H1 (cell line): ENCODE data around the gene ME1. TPM values are rescaled to one million over a fixed set of nuclear protein-coding genes. Genes with fewer than 3 reads are reported as not detected.
"Not testable (repeated sequence)": the region's sequence is repeated elsewhere in the genome, so short reads cannot be mapped to it uniquely, and the experiment has no call there.

Experiments
- CTCF ChIA-PET: fragments of 300-600 bp; sonication (Branson Sonifier 250); formaldehyde crosslinking; loops from one replicate; lab custom pipeline; 2021; ENCODE audit not compliant: partially characterized antibody; lab: Charles Lee
- POLR2A ChIA-PET: fragments of 300-600 bp; sonication (Branson Sonifier 250); formaldehyde crosslinking; loops from one replicate; lab custom pipeline; 2021; ENCODE audit warnings: inconsistent platforms; ENCODE audit not compliant: partially characterized antibody; lab: Charles Lee
- DNase-seq, 2 experiments: peaks; one replicate each; pipeline versions ENCODE4 v3.0.0 to v3.0.0-alpha.2; 2010 to 2022; ENCODE audit warnings: low spot score in 2 of 2, low read depth in 1 of 2, mixed read lengths in 1 of 2
- FAIRE-seq: peaks from 2 replicates; lab custom pipeline; 2011; peaks lifted over from hg19 to GRCh38; lab: Jason Lieb, UNC
- H2AFZ ChIP-seq: 2 replicates; pipeline ENCODE4 v1.8.1; 2012; ENCODE audit warnings: low read length, inconsistent platforms
- H2AK5ac ChIP-seq: 2 replicates; pipeline ENCODE4 v1.6.1; 2013; ENCODE audit warnings: low read depth, low read length
- H2BK120ac ChIP-seq: replicated peaks from 2 replicates; pipeline ENCODE3; 2013; ENCODE audit warnings: low read depth, low read length, inconsistent platforms
- H2BK12ac ChIP-seq: 2 replicates; pipeline ENCODE4 v1.6.1; 2013; ENCODE audit warnings: low read depth, low read length
- H2BK15ac ChIP-seq: 2 replicates; pipeline ENCODE4 v1.6.1; 2013; ENCODE audit warnings: low read length
- H2BK20ac ChIP-seq: 2 replicates; pipeline ENCODE4 v1.6.1; 2013; ENCODE audit warnings: low read length
- H2BK5ac ChIP-seq: 2 replicates; pipeline ENCODE4 v1.6.1; 2013; ENCODE audit warnings: low read depth, low read length
- H3K14ac ChIP-seq: 2 replicates; pipeline ENCODE4 v1.6.1; 2013; ENCODE audit warnings: inconsistent platforms; ENCODE audit not compliant: insufficient read length
- H3K18ac ChIP-seq: 2 replicates; pipeline ENCODE4 v1.6.1; 2013; ENCODE audit warnings: low read length; ENCODE audit errors: extremely low read depth
- H3K23ac ChIP-seq: 2 replicates; pipeline ENCODE4 v1.6.1; 2013; ENCODE audit warnings: inconsistent platforms; ENCODE audit not compliant: insufficient read length
- H3K23me2 ChIP-seq: 2 replicates; pipeline ENCODE4 v1.6.1; 2013; ENCODE audit warnings: low read depth, low read length
- H3K27ac ChIP-seq: 2 replicates; pipeline ENCODE4 v1.6.1; 2011; ENCODE audit warnings: low read depth, low read length, inconsistent platforms
- H3K27me3 ChIP-seq, 4 experiments: replicated peaks in 1 of 4; 1 replicate in 1 of 4; 2 replicates in 3 of 4; pipeline versions ENCODE4 v1.6.1 to v1.8.1; 2011 to 2013; ENCODE audit warnings: low read length in 3 of 4, mild to moderate bottlenecking in 3 of 4, inconsistent platforms in 2 of 4, mixed read lengths in 2 of 4, moderate library complexity in 1 of 4; ENCODE audit not compliant: control insufficient read depth in 3 of 4, insufficient read depth in 3 of 4; ENCODE audit errors: extremely low read depth in 1 of 4
- H3K36me3 ChIP-seq, 4 experiments: 2 replicates each; pipeline versions ENCODE4 v1.6.1 to v1.8.1; 2011 to 2013; ENCODE audit warnings: mild to moderate bottlenecking in 4 of 4, low read length in 3 of 4, moderate library complexity in 2 of 4, control low read depth in 1 of 4, inconsistent platforms in 1 of 4; ENCODE audit not compliant: insufficient read depth in 4 of 4, control insufficient read depth in 2 of 4
- H3K4ac ChIP-seq: replicated peaks from 2 replicates; pipeline ENCODE3; 2013; ENCODE audit warnings: low read length, low read depth, mixed read lengths, inconsistent platforms; ENCODE audit not compliant: insufficient read length
- H3K4me1 ChIP-seq, 4 experiments: replicated peaks in 1 of 4; 1 replicate in 1 of 4; 2 replicates in 3 of 4; pipeline versions ENCODE4 v1.6.1 to v1.8.1; 2011 to 2013; ENCODE audit warnings: low read length in 3 of 4, inconsistent platforms in 2 of 4, mixed read lengths in 1 of 4; ENCODE audit not compliant: insufficient read depth in 4 of 4, control insufficient read depth in 3 of 4
- H3K4me2 ChIP-seq, 2 experiments: 2 replicates each; pipeline versions ENCODE4 v1.6.1 to v1.8.1; 2011 to 2013; ENCODE audit warnings: low read depth in 2 of 2, low read length in 2 of 2, control low read depth in 1 of 2, inconsistent platforms in 1 of 2, mild to moderate bottlenecking in 1 of 2; ENCODE audit not compliant: insufficient read depth in 1 of 2
- H3K4me3 ChIP-seq, 4 experiments: fragments of 200-600, 300-600 bp in 1 of 4; sonication (generic), shearing (Covaris generic), sonication (Bioruptor Twin) in 1 of 4; 2 replicates each; pipeline versions ENCODE4 v1.5.1 to v1.8.1; 2011 to 2016; ENCODE audit warnings: low read length in 4 of 4, low read depth in 3 of 4, control low read depth in 2 of 4, inconsistent platforms in 2 of 4, mild to moderate bottlenecking in 2 of 4, mixed read lengths in 1 of 4, moderate library complexity in 1 of 4; ENCODE audit not compliant: insufficient read depth in 2 of 4; ENCODE audit errors: extremely low read depth in 1 of 4
- H3K56ac ChIP-seq: replicated peaks from 2 replicates; pipeline ENCODE3; 2013; ENCODE audit warnings: low read depth, mild to moderate bottlenecking, mixed read lengths, low read length, inconsistent platforms; ENCODE audit not compliant: insufficient read length
- H3K79me1 ChIP-seq: 2 replicates; pipeline ENCODE4 v1.6.1; 2013; ENCODE audit warnings: low read depth, low read length, control low read depth
- H3K79me2 ChIP-seq, 2 experiments: 2 replicates each; pipeline versions ENCODE4 v1.6.1 to v1.8.1; 2012 to 2013; ENCODE audit warnings: low read length in 2 of 2, mild to moderate bottlenecking in 2 of 2, inconsistent platforms in 1 of 2; ENCODE audit not compliant: insufficient read depth in 2 of 2, control insufficient read depth in 1 of 2
- H3K9ac ChIP-seq, 4 experiments: replicated peaks in 1 of 4; 1 replicate in 1 of 4; 2 replicates in 3 of 4; pipeline versions ENCODE4 v1.6.1 to v1.8.1; 2011 to 2013; ENCODE audit warnings: low read depth in 3 of 4, low read length in 3 of 4, control low read depth in 2 of 4, mild to moderate bottlenecking in 2 of 4, moderate library complexity in 2 of 4, inconsistent platforms in 1 of 4; ENCODE audit errors: extremely low read depth in 1 of 4
- H3K9me3 ChIP-seq, 2 experiments: 2 replicates each; pipeline versions ENCODE4 v1.6.1 to v1.8.1; 2012 to 2013; ENCODE audit warnings: mild to moderate bottlenecking in 2 of 2, moderate library complexity in 2 of 2, control low read depth in 1 of 2, inconsistent platforms in 1 of 2, low read depth in 1 of 2, low read length in 1 of 2, mixed read lengths in 1 of 2; ENCODE audit not compliant: insufficient read depth in 2 of 2
- H4K20me1 ChIP-seq, 2 experiments: replicated peaks in 1 of 2; 2 replicates each; pipeline versions ENCODE3 to v1.8.1; 2011 to 2013; ENCODE audit warnings: inconsistent platforms in 2 of 2, low read length in 2 of 2, mild to moderate bottlenecking in 1 of 2; ENCODE audit not compliant: insufficient read depth in 2 of 2, control insufficient read depth in 1 of 2
- H4K5ac ChIP-seq: 2 replicates; pipeline ENCODE4 v1.6.1; 2013; ENCODE audit warnings: low read length, low read depth, mixed read lengths, inconsistent platforms; ENCODE audit not compliant: insufficient read length
- H4K8ac ChIP-seq: 2 replicates; pipeline ENCODE4 v1.8.0; 2013; ENCODE audit warnings: mild to moderate bottlenecking, moderate library complexity, low read length, inconsistent platforms; ENCODE audit not compliant: insufficient read depth; ENCODE audit errors: extremely low read depth
- H4K91ac ChIP-seq: replicated peaks from 2 replicates; pipeline ENCODE3; 2013; ENCODE audit warnings: low read length, mixed read lengths, inconsistent platforms; ENCODE audit not compliant: insufficient read length
- WGBS, 2 experiments: shearing (Covaris generic) in 1 of 2; methylation state at CpG; one replicate each; pipeline versions ENCODE4 v1.1.6 to v1.1.7; 2013 to 2015; ENCODE audit warnings: low lambda C conversion rate in 2 of 2, mixed read lengths in 2 of 2, inconsistent platforms in 1 of 2, low coverage in 1 of 2, missing lambda C conversion rate in 1 of 2; ENCODE audit not compliant: insufficient replicate concordance in 2 of 2, insufficient coverage in 1 of 2, insufficient read length in 1 of 2; ENCODE audit errors: extremely low coverage in 1 of 2, missing lambda C conversion rate in 1 of 2; 5-methylcytosine and 5-hydroxymethylcytosine counted together
- polyA plus RNA-seq, 7 experiments: library from polyadenylated mRNA; depleted of rRNA in 3 of 7; stranded (reverse) in 5 of 7; unstranded in 2 of 7; fragments of >200 nt in 5 of 7; fragments of 200-250 nt in 2 of 7; gene quantifications; 1 replicate in 5 of 7; 2 replicates in 1 of 7; 4 replicates in 1 of 7; pipeline versions ENCODE4 v1.2.1 to v1.2.3, GENCODE V29; 2011 to 2013; ENCODE audit warnings: missing spikeins in 2 of 7, mixed read lengths in 2 of 7
- total RNA-seq: library from RNA; stranded (reverse); fragmentation: NEBNext Ultra II Directional; extraction: Animal tissue kit (Norgen Biotek cat#: 25700); gene quantifications from 2 replicates; pipeline ENCODE4 v1.2.1, GENCODE V29; 2021

Gene ME1
- total and polyA plus RNA-seq, 2 of the 8 experiments (the other 6 are each of a cell fraction or from before 2014, with no cell fraction given): 1.3 to 3.9 TPM

GRCh38 chr6:83287298-83287697, 143.6 kb downstream of the ME1 start:
- H2BK12ac ChIP-seq, H3K18ac ChIP-seq, H3K4me3 ChIP-seq, H3K56ac ChIP-seq, H3K36me3 ChIP-seq, H2BK20ac ChIP-seq, H3K27ac ChIP-seq, H3K4me1 ChIP-seq, H2BK15ac ChIP-seq, FAIRE-seq, H3K79me1 ChIP-seq, H3K9ac ChIP-seq, H2AK5ac ChIP-seq, H2AFZ ChIP-seq, POLR2A ChIA-PET, H3K23ac ChIP-seq, H2BK120ac ChIP-seq, H3K9me3 ChIP-seq, DNase-seq, H4K91ac ChIP-seq, H3K27me3 ChIP-seq, H2BK5ac ChIP-seq, H3K4me2 ChIP-seq, H4K8ac ChIP-seq, H3K79me2 ChIP-seq, H3K23me2 ChIP-seq, H4K20me1 ChIP-seq, H4K5ac ChIP-seq, H3K4ac ChIP-seq, H3K14ac ChIP-seq: not testable (repeated sequence)
- 97% methylated on average over 6 of the region's 6 CpGs; no CpG with 5 or more reads in 1 of the 2 experiments for WGBS, 2 experiments
- CTCF ChIA-PET: interaction anchor here (0.6 kb wide), 1 partner anchor 149 kb away, joined by 3 read pairs; no protein-coding TSS in a partner anchor
